ENCODE results near the gene MRPS14. TPM values are rescaled to one million over a fixed set of nuclear protein-coding genes. Genes with fewer than 3 reads are reported as not detected.

Gene MRPS14
- total and polyA plus RNA-seq, 2 of the 4 experiments (the other 2 are of a cell fraction), result 22.0 to 23.1 TPM

DNA sequence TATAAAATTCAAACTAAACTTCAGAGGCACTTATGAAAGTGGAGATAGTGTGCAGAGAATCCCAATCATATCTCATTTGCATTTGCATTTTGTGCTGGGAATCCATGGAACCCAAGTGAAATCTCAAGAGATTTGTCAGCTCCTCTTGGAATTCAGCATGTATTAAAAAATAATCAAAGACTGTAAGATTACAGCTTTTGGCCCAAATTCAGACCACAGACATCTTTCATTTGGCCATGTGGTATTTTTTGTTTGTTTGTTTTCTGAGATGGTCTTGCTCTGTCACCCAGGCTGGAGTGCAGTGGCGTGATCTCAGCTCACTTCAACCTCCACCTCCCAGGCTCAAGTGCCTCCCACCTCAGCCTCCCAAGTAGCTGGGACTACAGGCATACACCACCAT is 27.3 kb downstream of the MRPS14 start:
- no peak overlapping the region for H2BK20ac ChIP-seq (ENCODE audit: low read depth, low read length)
- no peak overlapping the region for H2BK120ac ChIP-seq (ENCODE audit: low read depth, low read length)
- no peaks in the 10 kb centered on the region for H3K9me1 ChIP-seq (ENCODE audit: insufficient read depth, low read length)
- no peak overlapping the region for H3K27ac ChIP-seq (ENCODE audit: insufficient read depth, low read length)
- peak; percentile 61 for DNase-seq
- no peak overlapping the region for H2AK5ac ChIP-seq (ENCODE audit: low read depth, low read length)
- no peaks in the 10 kb centered on the region for H3K9me3 ChIP-seq (ENCODE audit: control insufficient read depth, insufficient read depth, low read length)
- H3K79me1 ChIP-seq (ENCODE audit: low read depth in 1 of 2, low read length in 2 of 2), result peaks cover 8 to 14% of the 10 kb centered on the region in 2 experiments; a peak in 3 of 4 replicates
- no peak overlapping the region for H4K5ac ChIP-seq (ENCODE audit: low read depth, low read length)
- H3K18ac ChIP-seq (ENCODE audit: low read depth, low read length), result no peak overlapping the region
- no peak overlapping the region for H3K4me3 ChIP-seq (ENCODE audit: insufficient read depth, low read depth, low read length)
- H4K8ac ChIP-seq (ENCODE audit: low read depth in 2 of 2, low read length in 2 of 2), result no peak overlapping the region
- H2BK5ac ChIP-seq (ENCODE audit: low read depth, low read length, poor library complexity, severe bottlenecking), result peak overlapping the region; percentile 6
- no peak overlapping the region for H2AK9ac ChIP-seq (replicated peaks; ENCODE audit: low read depth, low read length, poor library complexity)
- no CpG with 5 or more reads among the region's 1 CpG for WGBS, 2 experiments (ENCODE audit: extremely low coverage in 2 of 2, insufficient read length in 1 of 2)
- H3K36me3 ChIP-seq (ENCODE audit: control insufficient read depth, insufficient read depth, low read length), result no peaks in the 10 kb centered on the region
- dilution Hi-C loops (cut with HindIII; ENCODE audit: low sequenced_read_pairs, unreplicated experiment), result no loop called here
- TF ChIP-seq BHLHE40 (IDR thresholded peaks at IDR 0.05; ENCODE audit: low read depth, low read length) (peak; percentile 29; the same call in 1 of the 2 replicates), FOS (IDR thresholded peaks at IDR 0.05; ENCODE audit: low read depth, low read length) (no peak)
- H3K14ac ChIP-seq (replicated peaks; ENCODE audit: low read depth, low read length), result no peak overlapping the region
- ChIA-PET CTCF (interaction anchor here (0.6 to 1.5 kb wide), 3 partner anchors 9 to 29 kb away, joined by 3 to 4 read pairs (median 3); no protein-coding TSS in a partner anchor), POLR2A (ENCODE audit: unreplicated experiment) (no interaction called here)
- no peak overlapping the region for H3K56ac ChIP-seq (ENCODE audit: extremely low read depth, insufficient read depth, low read length)
- intact Hi-C loops (cut with micrococcal nuclease), result loop anchor here (5.0 kb wide), 1 partner anchor 199 kb away; no protein-coding TSS in a partner anchor
- H3K4me1 ChIP-seq (ENCODE audit: control insufficient read depth, insufficient read depth, low read length), result peaks cover 2% of the 10 kb centered on the region; the same call in 1 of the 2 replicates
- in situ Hi-C loops (cut with MboI; ENCODE audit: low sequenced_read_pairs), result loop anchor here (25.0 kb wide), 1 partner anchor 734 kb away; no protein-coding TSS in a partner anchor
- H3K9ac ChIP-seq (ENCODE audit: low read depth, low read length), result no peak overlapping the region
- H4K20me1 ChIP-seq (ENCODE audit: insufficient read depth, low read length), result no peaks in the 10 kb centered on the region
- H2BK15ac ChIP-seq (ENCODE audit: low read depth, low read length), result no peak overlapping the region
- no peak overlapping the region for H4K91ac ChIP-seq (ENCODE audit: insufficient read depth, low read depth, low read length)
- no TSS peak for BruUV-seq (replicated peaks)
- no peak overlapping the region for H3K4me2 ChIP-seq (ENCODE audit: low read depth, low read length)
- H3K23ac ChIP-seq (ENCODE audit: low read depth, low read length), result no peak overlapping the region
- no peak overlapping the region for H2AFZ ChIP-seq (replicated peaks; ENCODE audit: low read length, poor library complexity)
- H3K27me3 ChIP-seq (ENCODE audit: control insufficient read depth, insufficient read depth, low read length), result no peaks in the 10 kb centered on the region
- no peak for ATAC-seq (ENCODE audit: low read depth)
- H3K4ac ChIP-seq (ENCODE audit: low read depth, low read length), result no peak overlapping the region

Data from IMR-90 (cell line).